Esophagus muscularis mucosa (tissue), 4 donors: ENCODE results near the gene POLE. TPM values are rescaled to one million over a fixed set of nuclear protein-coding genes. Genes with fewer than 3 reads are reported as not detected.

ENCODE experiments used
- DNase-seq: peaks from one replicate; pipeline ENCODE4 v3.0.0-alpha.2; 2017; ENCODE audit errors: extremely low spot score
- H3K27ac ChIP-seq, 4 donors: fragments of 200-600 bp; sonication (generic); replicated peaks in 1 of 4; 1 replicate in 3 of 4; 2 replicates in 1 of 4; pipeline ENCODE4 v1.5.1; 2016 to 2019; ENCODE audit warnings: mild to moderate bottlenecking in 1 of 4
- H3K27me3 ChIP-seq, 4 donors: fragments of 200-600 bp; sonication (generic); one replicate each; pipeline versions ENCODE4 v1.5.1 to v1.6.0; 2016 to 2019
- H3K36me3 ChIP-seq, 4 donors: fragments of 200-600 bp; sonication (generic); one replicate each; pipeline ENCODE4 v1.5.1; 2016 to 2019
- H3K4me1 ChIP-seq, 4 donors: fragments of 200-600 bp; sonication (generic); one replicate each; pipeline ENCODE4 v1.5.1; 2016 to 2019
- H3K4me3 ChIP-seq, 4 donors: fragments of 200-600 bp; sonication (generic); 1 replicate in 2 of 4; 2 replicates in 2 of 4; pipeline ENCODE4 v1.5.1; 2016 to 2019; ENCODE audit warnings: mild to moderate bottlenecking in 4 of 4, moderate library complexity in 1 of 4
- H3K9me3 ChIP-seq, 4 donors: fragments of 200-600 bp; sonication (generic); 1 replicate in 3 of 4; 2 replicates in 1 of 4; pipeline ENCODE4 v1.5.1; 2016 to 2019
- CTCF ChIP-seq, 3 experiments: fragments of 200-600 bp in 2 of 3; fragments of 450-650 bp in 1 of 3; sonication (generic) in 2 of 3; IDR thresholded peaks; one replicate each; pipeline ENCODE4 v1.5.1; 2017 to 2019; ENCODE audit warnings: antibody characterized with exemption in 3 of 3, mild to moderate bottlenecking in 2 of 3, moderate library complexity in 1 of 3
- EP300 ChIP-seq: sonication (generic); formaldehyde crosslinking; IDR thresholded peaks from one replicate; pipeline ENCODE4 v1.6.1; 2017; ENCODE audit warnings: antibody characterized with exemption
- POLR2A ChIP-seq: fragments of 450-650 bp; IDR thresholded peaks from one replicate; pipeline ENCODE4 v1.6.1; 2017; ENCODE audit warnings: antibody characterized with exemption, moderate library complexity, mild to moderate bottlenecking, low read depth
- POLR2AphosphoS5 ChIP-seq, 2 donors: sonication (generic); formaldehyde crosslinking; IDR thresholded peaks; one replicate each; pipeline ENCODE4 v1.6.1; 2017; ENCODE audit warnings: antibody characterized with exemption in 2 of 2
- WGBS: methylation state at CpG from one replicate; pipeline ENCODE4 v1.1.5; 2018; 5-methylcytosine and 5-hydroxymethylcytosine counted together
- intact Hi-C: fragments of 100-400 bp; cut with DNase I; formaldehyde crosslinking; loops from one replicate; pipeline ENCODE4 v1.15.1; 2023
- total RNA-seq, 4 donors: library from RNA; depleted of rRNA; stranded (reverse); fragments of >200 nt; gene quantifications; one replicate each; pipeline versions ENCODE4 v1.1.0 to v1.2.1, GENCODE V29; 2016

The POLE gene
- total RNA-seq, 4 donors from 2014 or later = 17.2 to 32.4 (median 24.8) TPM

GRCh38 chr12:132669166-132669879, 17.8 kb downstream of the POLE start:
- WGBS = 88% methylated on average over 17 of the region's 17 CpGs
- no peaks in the 10 kb centered on the region for H3K9me3 ChIP-seq
- TF ChIP-seq POLR2A (no peak), EP300 (no peak), CTCF (IDR thresholded peaks at IDR 0.05) (no peak), POLR2AphosphoS5 (IDR thresholded peaks at IDR 0.05) (no peak)
- intact Hi-C loops = no loop called here
- H3K27me3 ChIP-seq = no peaks in the 10 kb centered on the region
- no peaks in the 10 kb centered on the region for H3K4me1 ChIP-seq
- H3K27ac ChIP-seq = no peak overlapping the region
- no peak overlapping the region for H3K4me3 ChIP-seq
- no peak for DNase-seq
- peaks cover 69 to 98% (median 85%) of the 10 kb centered on the region in 4 donors for H3K36me3 ChIP-seq

- intact Hi-C loops = no loop called here
- DNase-seq = no peak
- H3K4me3 ChIP-seq = no peak overlapping the region
Measured at GRCh38 chr12:132668191-132669088, 18.7 kb downstream of the POLE start.

GRCh38 chr12:132665794-132666193, 21.3 kb downstream of the POLE start:
- intact Hi-C loops = no loop called here
- no peak for TF ChIP-seq POLR2AphosphoS5 (IDR thresholded peaks at IDR 0.05)
- no peak for TF ChIP-seq CTCF (IDR thresholded peaks at IDR 0.05)
- TF ChIP-seq POLR2A = no peak
- TF ChIP-seq EP300 = no peak
- no peak for DNase-seq
- no peaks in the 10 kb centered on the region for H3K9me3 ChIP-seq
- H3K4me1 ChIP-seq = no peaks in the 10 kb centered on the region
- H3K27me3 ChIP-seq = no peaks in the 10 kb centered on the region
- peaks cover 76 to 100% (median 97%) of the 10 kb centered on the region in 4 donors for H3K36me3 ChIP-seq
- WGBS = 96% methylated on average over 6 of the region's 6 CpGs
- H3K4me3 ChIP-seq = no peak overlapping the region
- H3K27ac ChIP-seq = no peak overlapping the region

More at GRCh38 chr12:132668191-132669088, 18.7 kb downstream of the POLE start:
- Histone ChIP-seq H3K27me3 (no peaks in the 10 kb centered on the region), H3K36me3 (peaks cover 75 to 100% (median 91%) of the 10 kb centered on the region in 4 donors), H3K4me1 (no peaks in the 10 kb centered on the region), H3K9me3 (no peaks in the 10 kb centered on the region), H3K27ac (no peak overlapping the region)
- TF ChIP-seq POLR2A (no peak), CTCF (IDR thresholded peaks at IDR 0.05) (no peak), EP300 (no peak), POLR2AphosphoS5 (IDR thresholded peaks at IDR 0.05) (no peak)
- WGBS = 95% methylated on average over 23 of the region's 30 CpGs

GRCh38 chr12:132665149-132665491, 22.0 kb downstream of the POLE start:
- 95% methylated on average over 13 of the region's 13 CpGs for WGBS
- intact Hi-C loops = no loop called here
- H3K36me3 ChIP-seq = peaks cover 78 to 100% (median 98%) of the 10 kb centered on the region in 4 donors
- no peaks in the 10 kb centered on the region for H3K9me3 ChIP-seq
- no peak for DNase-seq
- no peak for TF ChIP-seq POLR2A
- no peak for TF ChIP-seq CTCF (IDR thresholded peaks at IDR 0.05)
- no peak for TF ChIP-seq POLR2AphosphoS5 (IDR thresholded peaks at IDR 0.05)
- no peak for TF ChIP-seq EP300
- no peak overlapping the region for H3K27ac ChIP-seq
- no peak overlapping the region for H3K4me3 ChIP-seq
- no peaks in the 10 kb centered on the region for H3K27me3 ChIP-seq
- no peaks in the 10 kb centered on the region for H3K4me1 ChIP-seq
